Kidney (tissue), 14 donors: ENCODE results near the gene SLC6A11. TPM values are rescaled to one million over a fixed set of nuclear protein-coding genes. Genes with fewer than 3 reads are reported as not detected.

Experiments
- DNase-seq, 5 donors: peaks; one replicate each; pipeline ENCODE4 v3.0.0-alpha.2; 2013 to 2020
- FAIRE-seq: peaks from 2 replicates; lab custom pipeline; 2012; peaks lifted over from hg19 to GRCh38; lab: Jason Lieb, UNC
- H3K27ac ChIP-seq, 2 donors: one replicate each; pipeline ENCODE4 v1.7.0; 2013; ENCODE audit warnings: low read depth in 2 of 2, low read length in 2 of 2, inconsistent platforms in 1 of 2
- H3K27me3 ChIP-seq: one replicate; pipeline ENCODE4 v1.7.1; 2013; ENCODE audit warnings: low read length, inconsistent platforms; ENCODE audit not compliant: control insufficient read depth, insufficient read depth
- H3K36me3 ChIP-seq, 3 donors: one replicate each; pipeline versions ENCODE4 v1.7.0 to v1.7.1; 2013; ENCODE audit warnings: low read length in 3 of 3, control low read depth in 1 of 3, inconsistent platforms in 1 of 3; ENCODE audit not compliant: insufficient read depth in 3 of 3, control insufficient read depth in 2 of 3
- H3K4me1 ChIP-seq, 3 donors: one replicate each; pipeline versions ENCODE4 v1.7.0 to v1.7.1; 2013; ENCODE audit warnings: low read length in 3 of 3, inconsistent platforms in 1 of 3, low read depth in 1 of 3; ENCODE audit not compliant: control insufficient read depth in 2 of 3, insufficient read depth in 2 of 3
- H3K4me3 ChIP-seq, 3 donors: one replicate each; pipeline versions ENCODE4 v1.7.0 to v1.8.1; 2013; ENCODE audit warnings: low read length in 3 of 3, control low read depth in 1 of 3, inconsistent platforms in 1 of 3
- H3K9ac ChIP-seq, 3 donors: one replicate each; pipeline versions ENCODE4 v1.7.0 to v1.7.1; 2013; ENCODE audit warnings: low read length in 3 of 3, control low read depth in 1 of 3, inconsistent platforms in 1 of 3
- H3K9me3 ChIP-seq, 3 donors: one replicate each; pipeline versions ENCODE4 v1.7.0 to v1.7.1; 2013; ENCODE audit warnings: low read length in 3 of 3, control low read depth in 1 of 3, inconsistent platforms in 1 of 3; ENCODE audit not compliant: control insufficient read depth in 2 of 3, insufficient read depth in 1 of 3
- CTCF ChIP-seq: IDR thresholded peaks from 3 replicates; pipeline ENCODE4 v1.5.1; 2012; ENCODE audit warnings: mild to moderate bottlenecking, moderate library complexity, borderline replicate concordance; ENCODE audit not compliant: insufficient read depth; ENCODE audit errors: extremely low read depth
- intact Hi-C: fragments of 100-400 bp; cut with DNase I; formaldehyde crosslinking; loops from one replicate; pipeline ENCODE4 v1.11.1; 2022
- polyA plus RNA-seq: library from polyadenylated mRNA; stranded (reverse); fragments of 350-450 nt; fragmentation: Illumina TruSeq; extraction: RNeasy Lipid Tissue Mini Kit (QIAGEN cat#74804); gene quantifications from one replicate; pipeline ENCODE4 v1.2.3, GENCODE V29; 2014; ENCODE audit warnings: low read depth, low replicate concordance; ENCODE audit not compliant: insufficient read depth
- total RNA-seq: library from RNA; stranded (reverse); fragmentation: NEBNext Ultra II Directional; extraction: Animal tissue kit (Norgen Biotek cat#: 25700); gene quantifications from one replicate; pipeline ENCODE4 v1.2.1, GENCODE V29; 2021
- donor health status: control.
- donor health status: control.
- donor health status: control.
- donor health status: control.
- donor health status: control.
- donor health status: DM: yes; HTN: yes; CAD: no.
- donor health status: Normal renal cell carcinoma (clear cell type).

The SLC6A11 gene
- total and polyA plus RNA-seq, 2 donors from 2014 or later, result 0.38 TPM; not detected in 1

- H3K4me1 ChIP-seq, result no peaks in the 10 kb centered on the region
- no peaks in the 10 kb centered on the region for H3K27me3 ChIP-seq
- no peak overlapping the region for H3K27ac ChIP-seq
- FAIRE-seq, result no peak
- TF ChIP-seq CTCF, result no peak
- DNase-seq, result no peak
- H3K9me3 ChIP-seq, result peaks cover 0 to 17% (median 8%) of the 10 kb centered on the region in 3 donors
- no peaks in the 10 kb centered on the region for H3K36me3 ChIP-seq
- intact Hi-C loops, result no loop called here
- H3K9ac ChIP-seq, result no peak overlapping the region
- no peak overlapping the region for H3K4me3 ChIP-seq
Observed at GRCh38 chr3:10890665-10891064, 74.6 kb downstream of the SLC6A11 start.

DNA sequence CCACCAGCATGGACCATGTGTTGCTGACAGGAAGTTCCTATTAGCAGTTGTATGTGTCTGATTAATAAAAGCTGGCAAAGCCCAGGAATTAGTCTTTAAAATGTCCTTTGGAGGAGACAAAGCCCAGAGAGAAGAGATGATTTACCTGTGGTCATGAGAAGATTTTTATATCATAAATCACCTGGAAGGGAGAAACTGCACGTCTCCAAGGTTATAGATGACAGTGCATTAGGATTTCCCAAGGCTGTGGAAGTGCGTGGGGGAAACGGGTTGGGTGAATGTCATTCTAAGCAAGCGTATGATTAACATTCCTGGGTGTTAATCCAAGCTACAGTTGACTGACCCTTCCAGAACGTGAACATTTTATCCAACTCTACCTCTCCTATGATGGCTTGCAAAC, 76.6 kb downstream of the SLC6A11 start:
- DNase-seq (no peak), FAIRE-seq (no peak)
- Histone ChIP-seq H3K27ac (no peak overlapping the region), H3K9me3 (peaks cover 0 to 17% (median 8%) of the 10 kb centered on the region in 3 donors), H3K9ac (no peak overlapping the region), H3K27me3 (no peaks in the 10 kb centered on the region), H3K4me3 (no peak overlapping the region), H3K36me3 (no peaks in the 10 kb centered on the region), H3K4me1 (no peaks in the 10 kb centered on the region)
- intact Hi-C loops, result no loop called here
- TF ChIP-seq CTCF, result no peak

- TF ChIP-seq CTCF, result no peak
- Histone ChIP-seq H3K4me3 (no peak overlapping the region), H3K36me3 (no peaks in the 10 kb centered on the region), H3K4me1 (no peaks in the 10 kb centered on the region), H3K9me3 (peaks cover 0 to 2% (median 2%) of the 10 kb centered on the region in 3 donors), H3K27me3 (no peaks in the 10 kb centered on the region), H3K9ac (no peak overlapping the region), H3K27ac (no peak overlapping the region)
- DNase-seq (no peak), FAIRE-seq (no peak)
- intact Hi-C loops, result no loop called here
Observed at GRCh38 chr3:10901296-10901945, 85.4 kb downstream of the SLC6A11 start.
